ENCODE results near the gene B4GALT1.
A peak's percentile ranks its signal among the peaks of the same experiment; 100 is the strongest.

The B4GALT1 gene

GRCh38 chr9:33137781-33138264 is 29.3 kb downstream of the B4GALT1 start:
- no peak for DNase-seq

- DNase-seq = no peak
These were observed 30.1 kb downstream of the B4GALT1 start for GRCh38 chr9:33136721-33137670.

- DNase-seq = no peak
These were observed 31.6 kb downstream of the B4GALT1 start for GRCh38 chr9:33135470-33135958.

- no peak for DNase-seq
These were observed 32.1 kb downstream of the B4GALT1 start for GRCh38 chr9:33135031-33135461.

- DNase-seq = no peak
These were observed 34.0 kb downstream of the B4GALT1 start for GRCh38 chr9:33133186-33133585.

- DNase-seq = no peak
These were observed 35.1 kb downstream of the B4GALT1 start for GRCh38 chr9:33131790-33132772.

- DNase-seq = no peak
These were observed 36.0 kb downstream of the B4GALT1 start for GRCh38 chr9:33130961-33131789.

GRCh38 chr9:33129886-33130881 is 37.0 kb downstream of the B4GALT1 start:
- peak in 1 of 2 donors; percentile 44 for DNase-seq

GRCh38 chr9:33129251-33129885 is 37.8 kb downstream of the B4GALT1 start:
- DNase-seq = no peak

- no peak for DNase-seq
These were observed 38.6 kb downstream of the B4GALT1 start for GRCh38 chr9:33128570-33128969.

GRCh38 chr9:33127881-33128280 is 39.3 kb downstream of the B4GALT1 start:
- no peak for DNase-seq

- peak in 1 of 2 donors; percentile 57 for DNase-seq
These were observed 41.0 kb downstream of the B4GALT1 start for GRCh38 chr9:33125871-33126823.

- no peak for DNase-seq
These were observed 41.7 kb downstream of the B4GALT1 start for GRCh38 chr9:33125461-33125860.

GRCh38 chr9:33124751-33125381 is 42.3 kb downstream of the B4GALT1 start:
- peak in 1 of 2 donors; percentile 45 for DNase-seq

GRCh38 chr9:33124046-33124445 is 43.1 kb downstream of the B4GALT1 start:
- no peak for DNase-seq

- no peak for DNase-seq
These were observed 43.6 kb downstream of the B4GALT1 start for GRCh38 chr9:33123407-33124031.

GRCh38 chr9:33120620-33121019 is 46.5 kb downstream of the B4GALT1 start:
- DNase-seq = no peak

GRCh38 chr9:33117796-33118195 is 49.3 kb downstream of the B4GALT1 start:
- DNase-seq = no peak
